ENCODE results near the gene HBZ. TPM values are rescaled to one million over a fixed set of nuclear protein-coding genes. Genes with fewer than 3 reads are reported as not detected.

HBZ gene
- total and polyA plus RNA-seq, 7 experiments from 2014 or later: not detected

GRCh38 chr16:177394-177822 lies 25.0 kb downstream of the HBZ start:
- ChIA-PET POLR2A (no interaction called here), CTCF (no interaction called here)
- Histone ChIP-seq H3K27ac (ENCODE audit: low read depth, low read length) (no peak overlapping the region), H3K4me1 (ENCODE audit: control insufficient read depth in 2 of 2, insufficient read depth in 2 of 2, low read length in 2 of 2) (peaks cover 3 to 9% of the 10 kb centered on the region in 2 donors), H3K36me3 (ENCODE audit: control insufficient read depth in 2 of 3, insufficient read depth in 3 of 3, low read length in 3 of 3) (no peaks in the 10 kb centered on the region), H3K4me3 (ENCODE audit: low read length) (no peak overlapping the region), H3K9me3 (ENCODE audit: control insufficient read depth in 2 of 3, low read length in 3 of 3) (no peaks in the 10 kb centered on the region), H3K27me3 (ENCODE audit: control insufficient read depth in 2 of 2, insufficient read depth in 2 of 2, low read length in 2 of 2) (peaks cover 20 to 28% of the 10 kb centered on the region in 2 donors)
- peaks cover 29 to 59% (median 36%) of the 10 kb centered on the region in 5 donors for H3K27me3 Mint-ChIP-seq
- H3K36me3 Mint-ChIP-seq: no peaks in the 10 kb centered on the region
- H3K27ac Mint-ChIP-seq: no peak overlapping the region
- DNase-seq (no peak), ATAC-seq (no peak)
- H3K4me1 Mint-ChIP-seq: peaks cover 0 to 17% (median 11%) of the 10 kb centered on the region in 7 donors
- peak overlapping the region in 5 of 10 donors; percentile 29 to 59 (median 44) for H3K4me3 Mint-ChIP-seq
- no peaks in the 10 kb centered on the region for H3K9me3 Mint-ChIP-seq
- intact Hi-C loops (cut with micrococcal nuclease): no loop called here

- H3K27ac ChIP-seq (ENCODE audit: low read depth, low read length): no peak overlapping the region
- Mint-ChIP-seq H3K27me3 (peaks cover 29 to 59% (median 36%) of the 10 kb centered on the region in 5 donors), H3K4me3 (peak overlapping the region in 4 of 10 donors; percentile 42 to 59 (median 44)), H3K27ac (no peak overlapping the region), H3K4me1 (peaks cover 0 to 17% (median 11%) of the 10 kb centered on the region in 7 donors), H3K36me3 (no peaks in the 10 kb centered on the region), H3K9me3 (peaks cover 0 to 1% (median 0%) of the 10 kb centered on the region in 11 donors)
- intact Hi-C loops (cut with micrococcal nuclease): no loop called here
- H3K27me3 ChIP-seq (ENCODE audit: control insufficient read depth in 2 of 2, insufficient read depth in 2 of 2, low read length in 2 of 2): peaks cover 20 to 28% of the 10 kb centered on the region in 2 donors
- ATAC-seq (no peak), DNase-seq (no peak)
- H3K9me3 ChIP-seq (ENCODE audit: control insufficient read depth in 2 of 3, low read length in 3 of 3): no peaks in the 10 kb centered on the region
- H3K36me3 ChIP-seq (ENCODE audit: control insufficient read depth in 2 of 3, insufficient read depth in 3 of 3, low read length in 3 of 3): no peaks in the 10 kb centered on the region
- H3K4me1 ChIP-seq (ENCODE audit: control insufficient read depth in 2 of 2, insufficient read depth in 2 of 2, low read length in 2 of 2): peaks cover 3 to 9% of the 10 kb centered on the region in 2 donors
- H3K4me3 ChIP-seq (ENCODE audit: low read length): no peak overlapping the region
- POLR2A ChIA-PET: no interaction called here
- CTCF ChIA-PET: interaction anchor here (0.6 kb wide), 1 partner anchor 71 kb away, joined by 3 read pairs; no protein-coding TSS in a partner anchor
Observed at GRCh38 chr16:177981-178667, 25.7 kb downstream of the HBZ start.

GRCh38 chr16:178668-179015 lies 26.2 kb downstream of the HBZ start:
- H3K27ac ChIP-seq (ENCODE audit: low read depth, low read length): no peak overlapping the region
- ChIA-PET POLR2A (no interaction called here), CTCF (interaction anchor here (0.6 kb wide), 1 partner anchor 71 kb away, joined by 3 read pairs; no protein-coding TSS in a partner anchor)
- DNase-seq (no peak), ATAC-seq (no peak)
- no peak overlapping the region for H3K27ac Mint-ChIP-seq
- peaks cover 29 to 54% (median 34%) of the 10 kb centered on the region in 5 donors for H3K27me3 Mint-ChIP-seq
- H3K27me3 ChIP-seq (ENCODE audit: control insufficient read depth in 2 of 2, insufficient read depth in 2 of 2, low read length in 2 of 2): peaks cover 20 to 28% of the 10 kb centered on the region in 2 donors
- H3K36me3 Mint-ChIP-seq: no peaks in the 10 kb centered on the region
- H3K4me1 Mint-ChIP-seq: peaks cover 0 to 17% (median 11%) of the 10 kb centered on the region in 7 donors
- no peaks in the 10 kb centered on the region for H3K36me3 ChIP-seq (ENCODE audit: control insufficient read depth in 2 of 3, insufficient read depth in 3 of 3, low read length in 3 of 3)
- H3K4me1 ChIP-seq (ENCODE audit: control insufficient read depth in 2 of 2, insufficient read depth in 2 of 2, low read length in 2 of 2): peaks cover 3 to 9% of the 10 kb centered on the region in 2 donors
- peaks cover 0 to 1% (median 0%) of the 10 kb centered on the region in 11 donors for H3K9me3 Mint-ChIP-seq
- intact Hi-C loops (cut with micrococcal nuclease): no loop called here
- H3K4me3 ChIP-seq (ENCODE audit: low read length): no peak overlapping the region
- H3K9me3 ChIP-seq (ENCODE audit: control insufficient read depth in 2 of 3, low read length in 3 of 3): no peaks in the 10 kb centered on the region
- peak overlapping the region in 1 of 10 donors; percentile 45 for H3K4me3 Mint-ChIP-seq

- Mint-ChIP-seq H3K4me3 (peak overlapping the region; percentile 23 to 75 (median 45)), H3K36me3 (no peaks in the 10 kb centered on the region), H3K27me3 (peaks cover 26 to 49% (median 32%) of the 10 kb centered on the region in 5 donors), H3K4me1 (peaks cover 0 to 17% (median 9%) of the 10 kb centered on the region in 7 donors), H3K9me3 (peaks cover 0 to 1% (median 0%) of the 10 kb centered on the region in 11 donors), H3K27ac (no peak overlapping the region)
- intact Hi-C loops (cut with micrococcal nuclease): loop anchor here (1.0 to 2.0 kb wide), 6 partner anchors 41 to 183 kb away; partner anchors contain the start of genes AXIN1 (in 1 of the 2) and NPRL3 (in 1 of the 2)
- H3K36me3 ChIP-seq (ENCODE audit: control insufficient read depth in 2 of 3, insufficient read depth in 3 of 3, low read length in 3 of 3): no peaks in the 10 kb centered on the region
- ChIA-PET POLR2A (interaction anchor here (1.2 kb wide), 1 partner anchor 48 kb away, joined by 4 read pairs; no protein-coding TSS in a partner anchor), CTCF (interaction anchor here (0.6 to 1.4 kb wide), 4 partner anchors 54 to 113 kb away, joined by 3 to 5 read pairs (median 4); no protein-coding TSS in a partner anchor)
- no peak overlapping the region for H3K27ac ChIP-seq (ENCODE audit: low read depth, low read length)
- H3K4me1 ChIP-seq (ENCODE audit: control insufficient read depth in 2 of 2, insufficient read depth in 2 of 2, low read length in 2 of 2): peaks cover 3 to 9% of the 10 kb centered on the region in 2 donors
- H3K27me3 ChIP-seq (ENCODE audit: control insufficient read depth in 2 of 2, insufficient read depth in 2 of 2, low read length in 2 of 2): peaks cover 20 to 28% of the 10 kb centered on the region in 2 donors
- ATAC-seq (no peak), DNase-seq (no peak)
- H3K9me3 ChIP-seq (ENCODE audit: control insufficient read depth in 2 of 3, low read length in 3 of 3): no peaks in the 10 kb centered on the region
- H3K4me3 ChIP-seq (ENCODE audit: low read length): no peak overlapping the region
Observed at GRCh38 chr16:179211-180092, 27.0 kb downstream of the HBZ start.

GRCh38 chr16:180101-180675 lies 27.7 kb downstream of the HBZ start, which contains the start of gene HBQ1:
Gene HBQ1 (plus strand): TSS chr16:180459. CDS start chr16:180487, 28 bp downstream.
- Histone ChIP-seq H3K27me3 (ENCODE audit: control insufficient read depth in 2 of 2, insufficient read depth in 2 of 2, low read length in 2 of 2) (peaks cover 20 to 27% of the 10 kb centered on the region in 2 donors), H3K4me3 (ENCODE audit: low read length) (peak within 1 kb of the TSS; percentile 47), H3K4me1 (ENCODE audit: control insufficient read depth in 2 of 2, insufficient read depth in 2 of 2, low read length in 2 of 2) (peaks cover 3 to 9% of the 10 kb centered on the region in 2 donors), H3K9me3 (ENCODE audit: control insufficient read depth in 2 of 3, low read length in 3 of 3) (no peaks in the 10 kb centered on the region), H3K27ac (ENCODE audit: low read depth, low read length) (no peak within 1 kb of the TSS), H3K36me3 (ENCODE audit: control insufficient read depth in 2 of 3, insufficient read depth in 3 of 3, low read length in 3 of 3) (no peaks in the 10 kb centered on the region)
- ATAC-seq (peak; percentile 14), DNase-seq (peak in 5 of 9 donors; percentile 25 to 53 (median 30))
- ChIA-PET CTCF (interaction anchor here (0.6 to 1.4 kb wide), 3 partner anchors 25 to 114 kb away, joined by 4 to 5 read pairs (median 4); no protein-coding TSS in a partner anchor), POLR2A (interaction anchor here (0.6 to 1.2 kb wide), 3 partner anchors 47 to 221 kb away, joined by 4 to 5 read pairs (median 4); partner anchors contain the start of genes DECR2 and LUC7L)
- Mint-ChIP-seq H3K27me3 (peaks cover 19 to 41% (median 24%) of the 10 kb centered on the region in 5 donors), H3K9me3 (peaks cover 0 to 1% (median 0%) of the 10 kb centered on the region in 11 donors), H3K4me3 (peak within 1 kb of the TSS; percentile 30 to 75 (median 56)), H3K36me3 (peaks cover 0 to 2% (median 0%) of the 10 kb centered on the region in 5 donors), H3K4me1 (peaks cover 0 to 9% (median 5%) of the 10 kb centered on the region in 7 donors), H3K27ac (no peak within 1 kb of the TSS)
- intact Hi-C loops (cut with micrococcal nuclease): loop anchor here (1.0 to 2.0 kb wide), 6 partner anchors 41 to 183 kb away; partner anchors contain the start of genes AXIN1 (in 1 of the 2) and NPRL3 (in 1 of the 2)
